HepG2 (cell line): ENCODE results near the gene SCFD2.

ENCODE experiments used
- CTCF ChIP-seq: sonication (generic); formaldehyde crosslinking; IDR thresholded peaks from 2 replicates; pipeline ENCODE4 v1.5.0; 2020; ENCODE audit warnings: mild to moderate bottlenecking, missing genetic modification reagents, moderate library complexity
- RFX1 ChIP-seq: fragments of 450-650 bp; IDR thresholded peaks from 2 replicates; pipeline ENCODE4 v1.6.1; 2017
- SMYD3 ChIP-seq: sonication (generic); formaldehyde crosslinking; IDR thresholded peaks from 2 replicates; pipeline ENCODE4 v1.8.1; 2023; ENCODE audit warnings: mild to moderate bottlenecking, missing genetic modification reagents
- USF2 ChIP-seq, 2 experiments: sonication (generic) in 1 of 2; formaldehyde crosslinking in 1 of 2; IDR thresholded peaks; 2 replicates each; pipeline versions ENCODE4 v1.5.1 to v1.6.1; 2011 to 2020; ENCODE audit warnings: borderline replicate concordance in 1 of 2, low read depth in 1 of 2, low read length in 1 of 2, mild to moderate bottlenecking in 1 of 2, missing genetic modification reagents in 1 of 2, moderate library complexity in 1 of 2
- TF ChIP-seq, protein P1 (sequence below): sonication (generic); formaldehyde crosslinking; IDR thresholded peaks from 2 replicates; pipeline ENCODE4 v1.4.0; 2020; ENCODE audit warnings: missing genetic modification reagents

DNA sequence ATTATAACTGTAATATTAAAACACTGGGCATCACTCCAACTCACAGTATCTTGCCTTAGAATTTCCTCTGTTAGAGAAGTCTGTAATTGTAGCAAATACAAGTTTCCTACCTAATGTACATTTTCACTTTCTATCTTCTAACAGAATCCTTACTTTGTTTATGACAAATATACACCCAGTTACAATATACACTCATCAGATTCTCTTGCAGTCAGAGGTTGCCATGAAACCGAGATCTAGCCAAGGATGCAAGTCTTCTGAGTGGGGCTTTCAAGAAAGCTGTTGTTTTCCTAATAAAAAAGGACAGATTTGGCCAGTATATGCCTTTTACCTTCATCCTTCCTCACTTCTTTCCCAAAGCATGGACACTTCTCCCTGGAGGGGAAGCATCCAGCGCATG lies 228.9 kb downstream of the SCFD2 start:
- TF ChIP-seq RFX1 (no peak), SMYD3 (CRISPR knock-in tag) (no peak), CTCF (no peak), USF2 (IDR thresholded peaks at IDR 0.05; ENCODE audit: low read depth, low read length) (no peak), USF2 (CRISPR knock-in tag; IDR thresholded peaks at IDR 0.05; ENCODE audit: borderline replicate concordance) (no peak)
- TF ChIP-seq, protein P1, sequence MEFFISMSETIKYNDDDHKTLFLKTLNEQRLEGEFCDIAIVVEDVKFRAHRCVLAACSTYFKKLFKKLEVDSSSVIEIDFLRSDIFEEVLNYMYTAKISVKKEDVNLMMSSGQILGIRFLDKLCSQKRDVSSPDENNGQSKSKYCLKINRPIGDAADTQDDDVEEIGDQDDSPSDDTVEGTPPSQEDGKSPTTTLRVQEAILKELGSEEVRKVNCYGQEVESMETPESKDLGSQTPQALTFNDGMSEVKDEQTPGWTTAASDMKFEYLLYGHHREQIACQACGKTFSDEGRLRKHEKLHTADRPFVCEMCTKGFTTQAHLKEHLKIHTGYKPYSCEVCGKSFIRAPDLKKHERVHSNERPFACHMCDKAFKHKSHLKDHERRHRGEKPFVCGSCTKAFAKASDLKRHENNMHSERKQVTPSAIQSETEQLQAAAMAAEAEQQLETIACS, result no peak
